ENCODE measurements around the gene ACSS3.

The ACSS3 gene

GRCh38 chr12:81224626-81225025 lies 146.7 kb downstream of the ACSS3 start:
- no peak for TF ChIP-seq CTCF (IDR thresholded peaks at IDR 0.05; ENCODE audit: low read depth, low read length, missing control alignments)
- no peak for DNase-seq (ENCODE audit: low read depth)

GRCh38 chr12:81229759-81230158 lies 151.9 kb downstream of the ACSS3 start:
- in situ Hi-C loops (cut with HindIII; ENCODE audit: low sequenced_read_pairs), result no loop called here
- no peak for DNase-seq (ENCODE audit: low read depth)
- no peak overlapping the region for H3K4me3 ChIP-seq (ENCODE audit: low read depth, low read length)
- TF ChIP-seq CTCF (IDR thresholded peaks at IDR 0.05; ENCODE audit: low read depth, low read length, missing control alignments), result no peak

More at GRCh38 chr12:81224626-81225025, 146.7 kb downstream of the ACSS3 start:
- in situ Hi-C loops (cut with HindIII; ENCODE audit: low sequenced_read_pairs), result no loop called here
- no peak overlapping the region for H3K4me3 ChIP-seq (ENCODE audit: low read depth, low read length)

- in situ Hi-C loops (cut with HindIII; ENCODE audit: low sequenced_read_pairs), result no loop called here
Observed at GRCh38 chr12:81231574-81232368, 153.9 kb downstream of the ACSS3 start.

GRCh38 chr12:81245458-81245857 lies 167.6 kb downstream of the ACSS3 start:
- no peak for TF ChIP-seq CTCF (IDR thresholded peaks at IDR 0.05; ENCODE audit: low read depth, low read length, missing control alignments)
- DNase-seq (ENCODE audit: low read depth), result no peak
- in situ Hi-C loops (cut with HindIII; ENCODE audit: low sequenced_read_pairs), result no loop called here
- no peak overlapping the region for H3K4me3 ChIP-seq (ENCODE audit: low read depth, low read length)

More at GRCh38 chr12:81231574-81232368, 153.9 kb downstream of the ACSS3 start:
- H3K4me3 ChIP-seq (ENCODE audit: low read depth, low read length), result no peak overlapping the region
- DNase-seq (ENCODE audit: low read depth), result no peak
- no peak for TF ChIP-seq CTCF (IDR thresholded peaks at IDR 0.05; ENCODE audit: low read depth, low read length, missing control alignments)

GRCh38 chr12:81245907-81246570 lies 168.2 kb downstream of the ACSS3 start:
- no peak for DNase-seq (ENCODE audit: low read depth)
- H3K4me3 ChIP-seq (ENCODE audit: low read depth, low read length), result no peak overlapping the region
- in situ Hi-C loops (cut with HindIII; ENCODE audit: low sequenced_read_pairs), result no loop called here
- TF ChIP-seq CTCF (IDR thresholded peaks at IDR 0.05; ENCODE audit: low read depth, low read length, missing control alignments), result no peak

- DNase-seq (ENCODE audit: low read depth), result peak; percentile 20
- in situ Hi-C loops (cut with HindIII; ENCODE audit: low sequenced_read_pairs), result no loop called here
- no peak overlapping the region for H3K4me3 ChIP-seq (ENCODE audit: low read depth, low read length)
- no peak for TF ChIP-seq CTCF (IDR thresholded peaks at IDR 0.05; ENCODE audit: low read depth, low read length, missing control alignments)
Observed at GRCh38 chr12:81249976-81250375, 172.1 kb downstream of the ACSS3 start.

Data from astrocyte of the cerebellum (primary cell).